Loucy (cell line): ENCODE measurements around the gene DEFB128.

ENCODE experiments used
- H2AFZ ChIP-seq: fragments of 200-600 bp; sonication (generic); 2 replicates; pipeline ENCODE4 v1.6.0; 2016; ENCODE audit warnings: antibody characterized with exemption, mild to moderate bottlenecking, low read length, moderate library complexity
- H3F3A ChIP-seq: fragments of 200-600 bp; 2 replicates; pipeline ENCODE4 v1.6.0; 2016; ENCODE audit warnings: antibody characterized with exemption, low read depth, mild to moderate bottlenecking
- H3K27me3 ChIP-seq: fragments of 200-600 bp; sonication (generic); 2 replicates; pipeline ENCODE4 v1.6.1; 2014; ENCODE audit warnings: low read length, mild to moderate bottlenecking; ENCODE audit not compliant: insufficient read depth, poor library complexity, severe bottlenecking
- H3K36me3 ChIP-seq: fragments of 200-600 bp; sonication (generic); 2 replicates; pipeline ENCODE4 v1.6.1; 2016; ENCODE audit warnings: low read length; ENCODE audit not compliant: insufficient read depth
- H3K4me1 ChIP-seq: fragments of 200-600 bp; sonication (generic); 2 replicates; pipeline ENCODE4 v1.5.1; 2014; ENCODE audit warnings: low read length, mild to moderate bottlenecking; ENCODE audit not compliant: insufficient read depth, poor library complexity, severe bottlenecking
- H3K4me2 ChIP-seq: fragments of 200-600 bp; sonication (generic); 2 replicates; pipeline ENCODE4 v1.6.0; 2014; ENCODE audit warnings: antibody characterized with exemption, low read length, low read depth, mild to moderate bottlenecking; ENCODE audit not compliant: poor library complexity, severe bottlenecking
- H3K4me3 ChIP-seq: fragments of 200-600 bp; sonication (generic); 2 replicates; pipeline ENCODE4 v1.5.1; 2014; ENCODE audit warnings: low read length, mild to moderate bottlenecking, mixed read lengths; ENCODE audit not compliant: poor library complexity, severe bottlenecking
- H3K79me2 ChIP-seq: fragments of 200-600 bp; sonication (generic); 2 replicates; pipeline ENCODE4 v1.6.1; 2014; ENCODE audit warnings: low read length; ENCODE audit not compliant: insufficient read depth
- H3K9ac ChIP-seq: fragments of 200-600 bp; sonication (generic); 2 replicates; pipeline ENCODE4 v1.6.0; 2014; ENCODE audit warnings: mild to moderate bottlenecking, low read depth, low read length, moderate library complexity; ENCODE audit not compliant: poor library complexity, severe bottlenecking
- H3K9me2 ChIP-seq: fragments of 200-600 bp; sonication (generic); replicated peaks from 2 replicates; pipeline ENCODE4 v1.6.1; 2016; ENCODE audit warnings: low read depth, low read length, mixed read lengths
- H3K9me3 ChIP-seq: fragments of 200-600 bp; sonication (generic); 2 replicates; pipeline ENCODE4 v1.6.1; 2014; ENCODE audit warnings: mild to moderate bottlenecking, antibody characterized with exemption, low read length, low read depth; ENCODE audit not compliant: insufficient read depth
- H4K20me1 ChIP-seq: fragments of 200-600 bp; sonication (generic); 2 replicates; pipeline ENCODE4 v1.6.0; 2014; ENCODE audit warnings: antibody characterized with exemption, low read length, mild to moderate bottlenecking; ENCODE audit not compliant: insufficient read depth, poor library complexity, severe bottlenecking
- EZH2phosphoT487 ChIP-seq: fragments of 200-600 bp; IDR thresholded peaks from 2 replicates; pipeline ENCODE4 v1.6.1; 2018; ENCODE audit warnings: antibody characterized with exemption, mild to moderate bottlenecking, moderate library complexity, borderline replicate concordance
- TF ChIP-seq, protein P1 (sequence below): fragments of 200-600 bp; sonication (generic); conservative IDR thresholded peaks from 2 replicates; pipeline ENCODE4 v1.5.1; 2014; ENCODE audit warnings: mild to moderate bottlenecking, antibody characterized with exemption, low read length

Gene DEFB128

DNA sequence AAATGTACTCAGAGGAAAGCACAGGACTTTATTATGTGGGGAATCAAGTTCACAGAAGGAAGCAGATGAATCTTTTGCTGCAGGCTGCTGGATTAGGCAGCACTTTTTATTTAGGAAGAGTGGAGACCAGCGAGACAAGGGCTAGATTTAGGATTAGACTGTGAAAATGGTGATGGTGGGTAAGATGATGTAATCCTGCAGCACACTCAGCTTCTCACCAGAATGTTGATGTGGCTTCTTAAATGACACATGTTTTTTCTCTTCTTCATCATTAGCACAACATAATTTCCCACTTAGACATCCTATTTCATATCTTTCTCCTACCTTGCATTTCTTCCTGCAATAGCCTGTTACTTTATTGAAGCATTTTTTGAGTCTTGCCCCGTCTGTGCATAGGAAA, 1.8 kb downstream of the DEFB128 start:
- Histone ChIP-seq H3K9ac (no peak overlapping the region), H3K4me3 (no peak overlapping the region), H4K20me1 (no peaks in the 10 kb centered on the region), H3K4me2 (no peak overlapping the region), H3K36me3 (no peaks in the 10 kb centered on the region), H3K9me2 (no peaks in the 10 kb centered on the region), H3F3A (no peaks in the 10 kb centered on the region), H3K27me3 (no peaks in the 10 kb centered on the region), H3K4me1 (no peaks in the 10 kb centered on the region), H3K9me3 (peaks cover 26% of the 10 kb centered on the region; the same call in 1 of the 2 replicates), H3K79me2 (no peaks in the 10 kb centered on the region), H2AFZ (no peak overlapping the region)
- TF ChIP-seq EZH2phosphoT487 = no peak
- TF ChIP-seq, protein P1, sequence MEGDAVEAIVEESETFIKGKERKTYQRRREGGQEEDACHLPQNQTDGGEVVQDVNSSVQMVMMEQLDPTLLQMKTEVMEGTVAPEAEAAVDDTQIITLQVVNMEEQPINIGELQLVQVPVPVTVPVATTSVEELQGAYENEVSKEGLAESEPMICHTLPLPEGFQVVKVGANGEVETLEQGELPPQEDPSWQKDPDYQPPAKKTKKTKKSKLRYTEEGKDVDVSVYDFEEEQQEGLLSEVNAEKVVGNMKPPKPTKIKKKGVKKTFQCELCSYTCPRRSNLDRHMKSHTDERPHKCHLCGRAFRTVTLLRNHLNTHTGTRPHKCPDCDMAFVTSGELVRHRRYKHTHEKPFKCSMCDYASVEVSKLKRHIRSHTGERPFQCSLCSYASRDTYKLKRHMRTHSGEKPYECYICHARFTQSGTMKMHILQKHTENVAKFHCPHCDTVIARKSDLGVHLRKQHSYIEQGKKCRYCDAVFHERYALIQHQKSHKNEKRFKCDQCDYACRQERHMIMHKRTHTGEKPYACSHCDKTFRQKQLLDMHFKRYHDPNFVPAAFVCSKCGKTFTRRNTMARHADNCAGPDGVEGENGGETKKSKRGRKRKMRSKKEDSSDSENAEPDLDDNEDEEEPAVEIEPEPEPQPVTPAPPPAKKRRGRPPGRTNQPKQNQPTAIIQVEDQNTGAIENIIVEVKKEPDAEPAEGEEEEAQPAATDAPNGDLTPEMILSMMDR = no peak

DNA sequence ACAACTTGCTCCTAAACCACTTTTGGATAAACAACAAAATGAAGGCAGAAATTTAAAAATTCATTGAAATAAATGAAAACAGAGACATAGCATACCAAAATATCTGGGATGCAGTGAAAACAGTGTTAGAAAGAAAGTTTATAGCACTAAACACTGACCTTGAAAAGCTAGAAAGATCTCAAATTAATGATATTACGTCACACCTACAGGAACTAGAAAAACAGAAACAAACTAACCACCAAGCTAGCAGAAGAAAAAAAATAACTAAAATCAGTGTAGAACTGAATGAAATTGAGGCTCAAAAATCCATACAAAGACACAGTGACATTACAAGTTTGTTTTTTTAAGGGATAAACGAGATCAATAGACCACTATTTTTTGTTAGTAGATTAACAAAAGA, 5.2 kb downstream of the DEFB128 start:
- Histone ChIP-seq H3K79me2 (no peaks in the 10 kb centered on the region), H3K4me1 (no peaks in the 10 kb centered on the region), H3K9me3 (peaks cover 31% of the 10 kb centered on the region; the same call in 1 of the 2 replicates), H3K36me3 (no peaks in the 10 kb centered on the region), H3K9ac (no peak overlapping the region), H3K4me2 (no peak overlapping the region), H3K4me3 (no peak overlapping the region), H3K27me3 (no peaks in the 10 kb centered on the region), H2AFZ (no peak overlapping the region), H3F3A (no peaks in the 10 kb centered on the region), H3K9me2 (no peaks in the 10 kb centered on the region), H4K20me1 (no peaks in the 10 kb centered on the region)
- TF ChIP-seq, protein P1 = no peak
- TF ChIP-seq EZH2phosphoT487 = no peak

DNA sequence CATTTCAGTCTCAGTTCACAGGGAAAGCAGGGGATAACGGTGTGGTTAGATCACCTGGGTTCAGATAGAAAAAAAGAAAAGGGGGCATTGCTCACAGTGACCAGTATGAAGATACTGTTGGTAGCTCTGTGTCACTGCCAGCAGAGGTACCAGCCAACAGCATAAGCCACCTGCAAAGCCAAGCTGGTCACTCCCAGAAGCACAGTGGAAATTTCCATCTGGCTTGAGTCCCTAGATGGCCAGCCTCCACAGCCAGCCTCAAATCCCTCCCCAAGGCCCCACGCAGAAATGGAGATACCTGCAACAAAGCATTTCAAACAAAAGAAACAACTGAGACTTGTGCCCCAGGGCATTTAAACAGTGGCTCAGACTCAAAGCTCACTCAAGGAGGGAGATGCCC, 20.6 kb downstream of the DEFB128 start:
- no peak overlapping the region for H2AFZ ChIP-seq
- H3K36me3 ChIP-seq = no peaks in the 10 kb centered on the region
- H3K9me3 ChIP-seq = peaks cover 3% of the 10 kb centered on the region; the same call in 1 of the 2 replicates
- TF ChIP-seq, protein P1 = no peak
- TF ChIP-seq EZH2phosphoT487 = no peak
- H4K20me1 ChIP-seq = no peaks in the 10 kb centered on the region
- no peaks in the 10 kb centered on the region for H3K79me2 ChIP-seq
- no peaks in the 10 kb centered on the region for H3K27me3 ChIP-seq
- H3K9ac ChIP-seq = no peak overlapping the region
- H3F3A ChIP-seq = no peaks in the 10 kb centered on the region
- H3K4me2 ChIP-seq = no peak overlapping the region
- H3K4me1 ChIP-seq = no peaks in the 10 kb centered on the region
- H3K9me2 ChIP-seq = no peaks in the 10 kb centered on the region
- H3K4me3 ChIP-seq = no peak overlapping the region
